ENCODE results near the gene TBC1D5.

Gene TBC1D5

DNA sequence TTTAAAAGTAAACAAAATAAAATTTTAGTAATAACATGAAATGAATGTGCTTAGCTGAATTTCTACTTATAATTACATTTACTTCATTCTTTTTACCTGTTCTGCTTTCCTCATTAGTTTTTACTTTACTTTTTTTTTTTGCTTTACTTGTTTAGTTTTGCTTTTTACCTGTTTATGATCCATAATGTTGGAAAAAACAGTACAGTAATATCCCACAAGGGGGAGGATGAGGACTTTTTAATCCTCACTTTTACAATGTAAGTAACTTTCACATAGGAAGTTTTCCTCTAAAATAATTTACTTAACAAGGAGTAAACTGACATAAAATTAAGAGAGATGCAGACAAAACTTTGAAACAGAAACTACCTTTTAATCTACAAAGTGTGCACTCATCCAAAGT lies 268.7 kb downstream of the TBC1D5 start:
- H3K27me3 ChIP-seq (ENCODE audit: control insufficient read depth, low read length): no peaks in the 10 kb centered on the region
- no peaks in the 10 kb centered on the region for H3K36me3 ChIP-seq (ENCODE audit: control insufficient read depth, low read length)
- TF ChIP-seq EZH2phosphoT487 (IDR thresholded peaks at IDR 0.05; ENCODE audit: borderline replicate concordance, low read length): no peak
- no peak for TF ChIP-seq CTCF (IDR thresholded peaks at IDR 0.05; ENCODE audit: low read depth, low read length, poor library complexity, severe bottlenecking)
- H3F3A ChIP-seq (ENCODE audit: control insufficient read depth, insufficient read depth): no peaks in the 10 kb centered on the region
- no peak overlapping the region for H3K4me2 ChIP-seq (ENCODE audit: low read length)
- H3K79me2 ChIP-seq (ENCODE audit: control insufficient read depth, low read length): no peaks in the 10 kb centered on the region
- no peaks in the 10 kb centered on the region for H3K4me1 ChIP-seq (ENCODE audit: control insufficient read depth, low read length)
- no peaks in the 10 kb centered on the region for H3K9me3 ChIP-seq (ENCODE audit: control insufficient read depth, insufficient read depth, low read length)
- no peaks in the 10 kb centered on the region for H4K20me1 ChIP-seq (ENCODE audit: control insufficient read depth, insufficient read depth, low read depth, low read length)
- no peaks in the 10 kb centered on the region for H3K9me2 ChIP-seq (replicated peaks; ENCODE audit: control insufficient read depth, low read length)
- H3K27ac ChIP-seq (ENCODE audit: low read depth, low read length): no peak overlapping the region
- no peak overlapping the region for H3K4me3 ChIP-seq (ENCODE audit: low read length)

DNA sequence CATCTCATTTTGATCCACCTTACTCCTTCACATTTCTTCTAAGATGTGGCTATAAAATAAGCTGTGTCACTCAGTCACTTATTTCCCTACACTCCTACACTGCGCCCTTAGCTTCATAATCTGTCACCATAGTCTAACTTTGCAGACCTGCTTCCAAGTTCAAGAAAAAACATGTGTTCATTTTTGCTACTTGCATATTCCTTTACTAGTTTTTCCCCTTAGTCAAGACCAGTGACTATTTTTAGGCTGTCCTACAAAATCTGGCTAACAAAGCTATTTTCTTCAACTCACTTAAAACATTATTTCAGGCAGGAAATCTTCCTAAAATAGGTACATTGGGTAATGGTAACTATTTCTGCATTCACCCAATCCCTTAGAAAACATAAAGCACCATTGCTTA lies 272.5 kb downstream of the TBC1D5 start:
- H3K4me3 ChIP-seq (ENCODE audit: low read length): no peak overlapping the region
- no peaks in the 10 kb centered on the region for H3K36me3 ChIP-seq (ENCODE audit: control insufficient read depth, low read length)
- H3K4me1 ChIP-seq (ENCODE audit: control insufficient read depth, low read length): no peaks in the 10 kb centered on the region
- no peak overlapping the region for H3K27ac ChIP-seq (ENCODE audit: low read depth, low read length)
- H4K20me1 ChIP-seq (ENCODE audit: control insufficient read depth, insufficient read depth, low read depth, low read length): no peaks in the 10 kb centered on the region
- no peaks in the 10 kb centered on the region for H3K9me3 ChIP-seq (ENCODE audit: control insufficient read depth, insufficient read depth, low read length)
- no peak overlapping the region for H3K4me2 ChIP-seq (ENCODE audit: low read length)
- TF ChIP-seq CTCF (IDR thresholded peaks at IDR 0.05; ENCODE audit: low read depth, low read length, poor library complexity, severe bottlenecking) (no peak), EZH2phosphoT487 (IDR thresholded peaks at IDR 0.05; ENCODE audit: borderline replicate concordance, low read length) (no peak)
- H3K79me2 ChIP-seq (ENCODE audit: control insufficient read depth, low read length): no peaks in the 10 kb centered on the region
- H3K27me3 ChIP-seq (ENCODE audit: control insufficient read depth, low read length): no peaks in the 10 kb centered on the region
- no peaks in the 10 kb centered on the region for H3K9me2 ChIP-seq (replicated peaks; ENCODE audit: control insufficient read depth, low read length)
- H3F3A ChIP-seq (ENCODE audit: control insufficient read depth, insufficient read depth): no peaks in the 10 kb centered on the region

DNA sequence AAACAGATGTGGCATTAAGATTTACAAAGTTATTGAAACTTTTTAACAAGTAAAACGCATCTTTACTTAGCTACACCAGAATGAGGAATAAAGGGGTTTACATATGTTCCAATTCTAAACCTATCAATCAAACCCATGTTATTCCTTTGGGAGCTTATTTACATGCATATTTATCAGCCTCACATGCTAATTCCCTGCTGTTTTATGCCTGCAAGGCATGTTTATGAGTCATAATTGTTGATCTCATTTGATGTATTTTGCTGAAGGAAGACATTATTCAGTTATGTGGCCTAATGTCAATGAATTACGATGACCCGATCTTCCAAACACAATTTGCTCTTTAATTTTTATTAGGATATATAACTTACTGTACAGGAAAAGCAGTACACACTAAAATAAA lies 272.9 kb downstream of the TBC1D5 start:
- no peaks in the 10 kb centered on the region for H3K27me3 ChIP-seq (ENCODE audit: control insufficient read depth, low read length)
- no peak overlapping the region for H3K4me2 ChIP-seq (ENCODE audit: low read length)
- no peak overlapping the region for H3K27ac ChIP-seq (ENCODE audit: low read depth, low read length)
- no peaks in the 10 kb centered on the region for H3K9me2 ChIP-seq (replicated peaks; ENCODE audit: control insufficient read depth, low read length)
- no peaks in the 10 kb centered on the region for H3K36me3 ChIP-seq (ENCODE audit: control insufficient read depth, low read length)
- no peak overlapping the region for H3K4me3 ChIP-seq (ENCODE audit: low read length)
- no peaks in the 10 kb centered on the region for H3K4me1 ChIP-seq (ENCODE audit: control insufficient read depth, low read length)
- H3K9me3 ChIP-seq (ENCODE audit: control insufficient read depth, insufficient read depth, low read length): no peaks in the 10 kb centered on the region
- no peak for TF ChIP-seq EZH2phosphoT487 (IDR thresholded peaks at IDR 0.05; ENCODE audit: borderline replicate concordance, low read length)
- no peak for TF ChIP-seq CTCF (IDR thresholded peaks at IDR 0.05; ENCODE audit: low read depth, low read length, poor library complexity, severe bottlenecking)
- no peaks in the 10 kb centered on the region for H3K79me2 ChIP-seq (ENCODE audit: control insufficient read depth, low read length)
- H4K20me1 ChIP-seq (ENCODE audit: control insufficient read depth, insufficient read depth, low read depth, low read length): no peaks in the 10 kb centered on the region
- no peaks in the 10 kb centered on the region for H3F3A ChIP-seq (ENCODE audit: control insufficient read depth, insufficient read depth)

DNA sequence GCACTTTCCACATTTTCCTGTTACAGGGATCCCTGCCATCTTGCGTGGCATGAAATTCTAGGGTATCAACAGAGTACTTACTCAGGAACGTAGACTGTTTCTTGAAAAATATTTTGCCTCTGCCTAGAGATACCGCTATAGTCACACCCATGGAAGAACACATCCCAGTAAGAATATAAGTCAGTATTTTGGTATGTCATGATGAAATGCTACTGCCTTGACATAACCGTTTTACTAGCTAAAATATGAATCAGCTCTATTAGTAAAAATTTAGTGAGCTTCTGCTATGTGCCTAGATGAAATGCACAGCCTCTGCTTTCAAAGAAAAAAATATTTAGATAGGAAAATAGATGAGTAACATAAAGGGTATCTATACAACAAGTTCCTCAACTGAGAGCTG lies 276.4 kb downstream of the TBC1D5 start:
- H3K4me1 ChIP-seq (ENCODE audit: control insufficient read depth, low read length): no peaks in the 10 kb centered on the region
- H3K79me2 ChIP-seq (ENCODE audit: control insufficient read depth, low read length): no peaks in the 10 kb centered on the region
- no peaks in the 10 kb centered on the region for H4K20me1 ChIP-seq (ENCODE audit: control insufficient read depth, insufficient read depth, low read depth, low read length)
- H3K9me3 ChIP-seq (ENCODE audit: control insufficient read depth, insufficient read depth, low read length): no peaks in the 10 kb centered on the region
- H3K27ac ChIP-seq (ENCODE audit: low read depth, low read length): no peak overlapping the region
- H3K27me3 ChIP-seq (ENCODE audit: control insufficient read depth, low read length): no peaks in the 10 kb centered on the region
- no peak overlapping the region for H3K4me2 ChIP-seq (ENCODE audit: low read length)
- H3K4me3 ChIP-seq (ENCODE audit: low read length): no peak overlapping the region
- no peaks in the 10 kb centered on the region for H3K36me3 ChIP-seq (ENCODE audit: control insufficient read depth, low read length)
- H3K9me2 ChIP-seq (replicated peaks; ENCODE audit: control insufficient read depth, low read length): no peaks in the 10 kb centered on the region
- no peaks in the 10 kb centered on the region for H3F3A ChIP-seq (ENCODE audit: control insufficient read depth, insufficient read depth)
- no peak for TF ChIP-seq EZH2phosphoT487 (IDR thresholded peaks at IDR 0.05; ENCODE audit: borderline replicate concordance, low read length)
- TF ChIP-seq CTCF (IDR thresholded peaks at IDR 0.05; ENCODE audit: low read depth, low read length, poor library complexity, severe bottlenecking): no peak
